Thymus (tissue), 11 donors: Measurements from ENCODE around the gene DNER. TPM values are rescaled to one million over a fixed set of nuclear protein-coding genes. Genes with fewer than 3 reads are reported as not detected.
"Not testable (repeated sequence)": the region's sequence is repeated elsewhere in the genome, so short reads cannot be mapped to it uniquely, and the experiment has no call there.

Experiments used
- DNase-seq, 9 donors: peaks; one replicate each; pipeline ENCODE4 v3.0.0-alpha.2; 2013; ENCODE audit warnings: low spot score in 9 of 9, low read depth in 6 of 9, missing footprints in 1 of 9
- H3K27ac ChIP-seq, 2 donors: one replicate each; pipeline ENCODE4 v1.5.1; 2013; ENCODE audit warnings: control low read depth in 1 of 2, low read depth in 1 of 2, low read length in 1 of 2, mild to moderate bottlenecking in 1 of 2, moderate library complexity in 1 of 2
- H3K27me3 ChIP-seq, 2 donors: one replicate each; pipeline ENCODE4 v1.5.1; 2013; ENCODE audit warnings: low read length in 1 of 2; ENCODE audit not compliant: control insufficient read depth in 2 of 2, insufficient read depth in 1 of 2
- H3K36me3 ChIP-seq, 2 donors: one replicate each; pipeline ENCODE4 v1.5.1; 2013; ENCODE audit warnings: low read length in 1 of 2, mild to moderate bottlenecking in 1 of 2, moderate library complexity in 1 of 2; ENCODE audit not compliant: control insufficient read depth in 2 of 2, insufficient read depth in 2 of 2
- H3K4me1 ChIP-seq, 2 donors: one replicate each; pipeline ENCODE4 v1.5.1; 2013; ENCODE audit warnings: low read length in 2 of 2; ENCODE audit not compliant: control insufficient read depth in 2 of 2, insufficient read depth in 2 of 2
- H3K4me3 ChIP-seq, 2 donors: one replicate each; pipeline ENCODE4 v1.5.1; 2013; ENCODE audit warnings: low read length in 2 of 2, control low read depth in 1 of 2, mild to moderate bottlenecking in 1 of 2
- H3K9me3 ChIP-seq, 2 donors: one replicate each; pipeline ENCODE4 v1.5.1; 2013; ENCODE audit warnings: low read length in 1 of 2, mild to moderate bottlenecking in 1 of 2; ENCODE audit not compliant: control insufficient read depth in 2 of 2, insufficient read depth in 1 of 2
- WGBS: extraction: QIAGEN DNeasy Blood & Tissue Kit; methylation state at CpG from one replicate; pipeline ENCODE4 v1.1.7; 2013; 5-methylcytosine and 5-hydroxymethylcytosine counted together
- polyA plus RNA-seq: library from polyadenylated mRNA; stranded (reverse); fragments of 200-250 nt; gene quantifications from one replicate; pipeline ENCODE4 v1.2.3, GENCODE V29; 2013
- total RNA-seq: library from RNA; stranded (reverse); fragments of 120-200 nt; gene quantifications from one replicate; pipeline ENCODE4 v1.2.4, GENCODE V29; 2013
- donor health status: healthy.

Gene DNER
- total and polyA plus RNA-seq, 2 donors = 0.09 to 0.59 TPM

DNA sequence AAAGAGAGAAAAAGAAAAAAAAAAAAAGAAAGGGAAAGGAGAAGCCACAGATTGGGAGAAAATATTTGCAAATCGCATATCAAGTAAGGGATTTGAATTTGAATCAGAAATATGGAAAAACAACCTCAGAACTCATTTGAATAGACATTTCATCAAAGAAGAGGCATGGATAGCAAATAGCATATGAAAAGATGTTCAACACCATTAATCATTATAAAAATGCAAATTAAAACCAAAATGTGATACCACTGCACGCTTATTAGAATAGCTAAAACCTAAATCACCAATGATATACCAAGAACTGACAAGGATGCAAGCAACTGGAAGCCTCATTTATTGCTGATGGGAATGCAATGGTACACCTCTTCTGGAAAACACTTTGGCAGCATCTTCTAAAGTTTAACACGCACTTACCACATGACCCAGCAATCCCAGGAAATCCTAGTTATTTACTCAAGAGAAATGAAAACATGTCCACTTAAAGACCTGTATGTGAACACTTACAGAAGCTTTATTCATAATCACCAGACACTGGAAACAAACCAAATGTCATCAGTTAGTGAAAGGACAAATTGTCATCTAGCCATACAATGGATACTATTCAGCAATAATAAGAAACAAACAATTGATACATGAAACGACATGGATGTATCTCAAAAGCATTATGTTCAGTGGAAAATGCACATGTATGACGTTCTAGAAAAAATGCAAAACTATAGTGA lies 10.3 kb downstream of the DNER start:
- H3K36me3 ChIP-seq = no peaks in the 10 kb centered on the region
- H3K4me1 ChIP-seq = no peaks in the 10 kb centered on the region
- no peaks in the 10 kb centered on the region for H3K9me3 ChIP-seq
- 92% methylated on average over 5 of the region's 5 CpGs for WGBS
- H3K27me3 ChIP-seq = peaks cover 0 to 9% of the 10 kb centered on the region in 2 donors
- H3K4me3 ChIP-seq = no peak overlapping the region
- no peak for DNase-seq
- H3K27ac ChIP-seq = no peak overlapping the region

DNA sequence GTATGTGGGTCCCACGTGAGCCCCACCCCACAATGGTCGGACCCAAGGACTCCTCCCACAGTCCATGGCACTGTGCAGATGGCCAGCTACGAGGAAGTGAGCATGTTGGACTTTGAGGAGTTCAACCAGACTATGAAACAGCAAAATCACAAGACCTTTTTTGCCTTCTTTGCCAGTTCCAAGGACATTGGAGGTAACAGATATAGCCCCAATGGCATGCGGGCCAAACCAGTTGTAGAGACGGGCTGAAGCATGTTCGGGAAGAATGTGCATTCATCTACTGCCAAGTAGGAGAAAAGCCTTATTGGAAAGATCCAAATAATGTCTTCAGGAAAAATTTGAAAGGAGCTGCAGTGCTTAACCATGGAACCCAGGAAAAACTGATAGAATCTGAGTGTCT lies 12.6 kb downstream of the DNER start:
- no peak for DNase-seq
- H3K36me3 ChIP-seq = no peaks in the 10 kb centered on the region
- 85% methylated on average over 6 of the region's 6 CpGs for WGBS

DNA sequence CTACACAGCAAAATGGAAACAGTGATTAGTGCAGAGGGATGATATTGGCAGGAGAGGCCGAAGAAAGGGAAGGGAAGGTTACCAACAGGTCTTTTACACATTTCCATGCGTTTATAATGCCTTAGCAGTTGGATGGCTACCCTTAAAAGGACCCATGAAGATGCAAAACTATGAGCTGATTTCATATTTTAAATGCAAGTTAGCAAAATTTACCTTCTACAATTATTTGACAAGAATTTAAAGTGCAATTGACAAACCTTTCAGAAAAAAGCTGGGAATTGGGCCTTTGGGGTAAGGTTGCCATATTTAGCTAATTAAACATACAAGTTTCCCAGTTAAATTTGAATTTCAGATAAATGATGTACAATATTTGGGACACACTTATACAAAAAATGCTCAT lies 13.3 kb downstream of the DNER start:
- no peak for DNase-seq

More for the DNA sequence above, 12.6 kb downstream of the DNER start:
- Histone ChIP-seq H3K4me3 (no peak overlapping the region), H3K27me3 (no peaks in the 10 kb centered on the region), H3K4me1 (no peaks in the 10 kb centered on the region), H3K27ac (no peak overlapping the region), H3K9me3 (no peaks in the 10 kb centered on the region)

DNA sequence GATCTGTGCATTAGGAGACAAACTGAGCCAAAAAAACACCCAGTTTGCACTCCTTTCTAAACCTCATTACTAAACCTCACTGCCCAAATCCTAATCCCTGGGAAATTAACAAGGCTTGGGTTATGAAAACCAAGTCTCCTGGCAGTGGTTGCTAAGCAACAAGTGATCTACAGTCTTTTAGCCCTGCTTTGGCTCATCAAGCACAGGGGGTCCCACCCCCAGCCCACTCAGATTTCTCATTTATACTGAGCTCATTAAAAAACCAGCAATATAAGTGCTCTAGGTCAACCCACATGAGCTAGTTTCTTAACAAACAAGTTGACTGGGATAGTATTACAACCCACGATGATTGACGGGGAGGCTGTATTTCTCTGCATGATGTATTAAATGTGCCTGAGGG lies 18.4 kb downstream of the DNER start:
- DNase-seq = no peak
- no peaks in the 10 kb centered on the region for H3K27me3 ChIP-seq
- H3K27ac ChIP-seq = no peak overlapping the region
- no peaks in the 10 kb centered on the region for H3K9me3 ChIP-seq
- no peaks in the 10 kb centered on the region for H3K36me3 ChIP-seq
- H3K4me3 ChIP-seq = no peak overlapping the region
- 97% methylated on average over 2 of the region's 2 CpGs for WGBS
- H3K4me1 ChIP-seq = no peaks in the 10 kb centered on the region

More for the DNA sequence above, 13.3 kb downstream of the DNER start:
- no peaks in the 10 kb centered on the region for H3K27me3 ChIP-seq
- no peaks in the 10 kb centered on the region for H3K9me3 ChIP-seq
- H3K27ac ChIP-seq = no peak overlapping the region
- 94% methylated on average over 2 of the region's 2 CpGs for WGBS
- no peaks in the 10 kb centered on the region for H3K4me1 ChIP-seq
- no peak overlapping the region for H3K4me3 ChIP-seq
- no peaks in the 10 kb centered on the region for H3K36me3 ChIP-seq

DNA sequence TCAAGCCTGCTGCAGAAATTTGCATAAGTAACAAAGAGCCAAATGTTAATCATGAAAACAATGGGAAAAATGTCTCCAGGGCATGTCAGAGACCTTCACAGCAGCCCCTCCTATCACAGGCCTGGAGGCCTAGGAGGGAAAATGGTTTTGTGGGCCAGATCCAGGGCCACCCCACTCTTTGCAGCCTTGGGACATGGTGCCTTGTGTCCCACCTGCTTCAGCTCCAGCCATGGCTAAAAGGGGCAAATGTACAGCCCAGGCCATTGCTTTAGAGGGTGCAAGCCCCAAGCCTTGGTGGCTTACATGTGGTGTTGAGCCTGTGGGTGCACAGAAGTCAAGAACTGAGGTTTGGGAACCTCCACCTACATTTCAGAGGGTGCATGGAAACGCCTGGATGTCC lies 20.5 kb downstream of the DNER start:
- H3K27me3 ChIP-seq = not testable (repeated sequence)

DNA sequence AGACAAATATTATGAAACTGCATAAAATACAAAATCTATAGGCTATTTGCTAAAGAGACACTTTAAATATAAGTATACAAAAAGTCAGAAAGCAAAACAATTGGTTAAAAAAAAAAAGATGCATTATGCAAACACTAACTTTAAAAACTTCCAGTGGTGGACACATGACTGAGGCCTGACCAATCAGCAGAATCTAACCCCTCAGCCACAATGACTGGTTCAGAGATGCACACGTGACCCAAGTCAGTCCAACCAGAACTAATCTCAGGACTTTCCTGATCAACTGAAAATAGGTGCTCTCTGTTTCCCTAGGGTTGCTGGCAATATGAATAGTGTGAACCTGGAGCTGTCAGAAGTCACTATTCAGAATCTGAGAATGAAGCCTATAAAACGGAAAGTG lies 22.7 kb downstream of the DNER start:
- H3K36me3 ChIP-seq = no peaks in the 10 kb centered on the region
- DNase-seq = no peak
- H3K4me1 ChIP-seq = no peaks in the 10 kb centered on the region
- H3K9me3 ChIP-seq = no peaks in the 10 kb centered on the region
- H3K27me3 ChIP-seq = no peaks in the 10 kb centered on the region
- 93% methylated on average over 2 of the region's 2 CpGs for WGBS
- no peak overlapping the region for H3K4me3 ChIP-seq
- no peak overlapping the region for H3K27ac ChIP-seq

More for the DNA sequence above, 20.5 kb downstream of the DNER start:
- 64% methylated on average over 1 of the region's 1 CpG for WGBS
- not testable (repeated sequence) for H3K36me3 ChIP-seq, H3K27ac ChIP-seq, DNase-seq, H3K9me3 ChIP-seq, H3K4me3 ChIP-seq, H3K4me1 ChIP-seq

DNA sequence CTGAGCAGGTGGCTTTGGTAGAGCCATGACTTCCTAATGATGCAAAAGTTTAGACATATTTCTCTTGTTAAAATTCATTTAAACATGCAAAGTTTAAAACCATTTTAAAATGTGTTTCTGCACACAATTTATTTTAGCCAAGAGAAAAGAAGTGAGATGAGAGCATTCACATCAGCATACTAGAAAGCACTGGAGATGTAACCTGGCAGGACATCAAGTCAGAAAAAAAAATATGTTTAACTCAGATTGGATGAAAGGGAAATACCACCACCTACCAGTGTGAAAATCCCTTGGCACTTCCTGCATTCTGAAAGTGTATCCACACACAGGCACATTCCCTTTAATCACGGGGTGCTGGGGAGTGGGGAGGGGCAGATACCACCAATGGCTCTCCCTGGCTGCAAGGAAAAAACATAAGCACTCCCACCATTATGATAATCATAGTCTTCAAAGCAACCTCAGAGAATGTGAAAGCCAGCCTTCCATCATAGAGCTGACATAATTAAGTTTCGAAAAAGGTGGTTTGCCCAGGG lies 25.0 kb downstream of the DNER start:
- Histone ChIP-seq H3K4me1 (no peaks in the 10 kb centered on the region), H3K27ac (no peak overlapping the region), H3K36me3 (no peaks in the 10 kb centered on the region), H3K9me3 (no peaks in the 10 kb centered on the region), H3K27me3 (no peaks in the 10 kb centered on the region), H3K4me3 (no peak overlapping the region)
- 73% methylated on average over 2 of the region's 2 CpGs for WGBS
- DNase-seq = no peak

DNA sequence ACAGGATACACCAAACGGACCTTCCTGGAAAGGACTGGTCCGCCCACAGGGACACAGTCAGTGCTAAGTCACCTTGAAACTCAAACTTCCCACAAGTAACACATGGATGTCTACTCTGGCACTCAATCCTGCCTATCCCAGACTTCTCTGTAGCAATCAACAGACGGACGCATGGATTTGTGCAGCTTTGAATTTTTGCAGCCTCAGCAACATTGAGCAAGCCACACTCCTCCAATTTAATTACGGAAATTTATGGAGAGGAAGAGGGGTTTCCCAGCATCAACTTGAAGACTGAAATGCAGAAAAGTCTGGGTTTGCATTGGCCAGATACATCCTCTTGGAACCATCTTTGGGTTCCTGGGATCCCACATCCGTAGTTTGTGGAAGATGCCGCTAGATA lies 26.2 kb downstream of the DNER start:
- Histone ChIP-seq H3K9me3 (no peaks in the 10 kb centered on the region), H3K4me3 (no peak overlapping the region), H3K36me3 (no peaks in the 10 kb centered on the region), H3K27me3 (no peaks in the 10 kb centered on the region), H3K27ac (no peak overlapping the region), H3K4me1 (no peaks in the 10 kb centered on the region)
- DNase-seq = no peak
- WGBS = 92% methylated on average over 7 of the region's 7 CpGs

DNA sequence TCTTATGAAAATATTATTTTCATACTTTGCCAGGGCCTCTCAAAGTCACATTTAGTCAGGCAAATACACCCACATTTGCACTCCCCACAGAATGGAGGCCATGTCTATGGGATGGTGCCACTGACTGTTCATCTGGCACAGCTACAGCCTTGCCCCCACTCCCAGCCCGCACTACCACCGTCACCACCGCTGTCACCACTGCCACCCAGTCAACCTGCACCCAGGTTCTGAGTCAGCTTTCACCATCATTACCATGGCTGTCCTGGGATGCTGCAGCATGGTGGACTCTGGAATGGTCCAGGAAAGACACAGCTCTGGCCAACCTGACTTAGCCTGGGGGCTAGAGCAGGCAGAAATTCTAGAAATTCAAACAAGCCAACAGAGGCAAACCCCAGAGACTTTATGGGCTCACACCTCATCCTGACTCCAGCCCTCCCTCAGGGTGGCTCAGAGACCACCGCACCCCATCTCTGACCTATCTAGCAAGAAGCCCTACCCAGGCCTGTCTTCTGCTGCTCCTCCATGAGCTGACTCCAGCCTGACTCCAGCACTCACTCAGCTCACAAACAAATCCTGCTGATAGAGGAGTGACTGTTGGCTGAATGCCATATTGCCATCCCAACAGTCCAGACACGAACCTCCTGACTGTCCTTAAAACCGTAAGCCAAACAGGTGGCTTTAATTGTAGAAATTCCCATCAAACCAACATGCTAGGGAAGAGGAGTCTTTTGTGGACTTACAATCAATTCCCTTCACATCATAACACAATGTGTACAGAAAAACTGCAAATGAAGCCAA lies 28.0 kb downstream of the DNER start:
- DNase-seq = no peak
- H3K9me3 ChIP-seq = no peaks in the 10 kb centered on the region
- H3K4me1 ChIP-seq = no peaks in the 10 kb centered on the region
- H3K27ac ChIP-seq = no peak overlapping the region
- no peak overlapping the region for H3K4me3 ChIP-seq
- 94% methylated on average over 6 of the region's 6 CpGs for WGBS
- no peaks in the 10 kb centered on the region for H3K36me3 ChIP-seq
- no peaks in the 10 kb centered on the region for H3K27me3 ChIP-seq
